ENCODE data around the gene WDR86.
A peak's percentile ranks its signal among the peaks of the same experiment; 100 is the strongest.

The WDR86 gene, protein sequence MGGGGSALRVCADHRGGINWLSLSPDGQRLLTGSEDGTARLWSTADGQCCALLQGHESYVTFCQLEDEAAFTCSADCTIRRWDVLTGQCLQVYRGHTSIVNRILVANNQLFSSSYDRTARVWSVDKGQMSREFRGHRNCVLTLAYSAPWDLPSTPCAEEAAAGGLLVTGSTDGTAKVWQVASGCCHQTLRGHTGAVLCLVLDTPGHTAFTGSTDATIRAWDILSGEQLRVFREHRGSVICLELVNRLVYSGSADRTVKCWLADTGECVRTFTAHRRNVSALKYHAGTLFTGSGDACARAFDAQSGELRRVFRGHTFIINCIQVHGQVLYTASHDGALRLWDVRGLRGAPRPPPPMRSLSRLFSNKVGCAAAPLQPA

GRCh38 chr7:151409667-151410404 lies at the start of gene WDR86:
Gene WDR86 (minus strand): TSS chr7:151410038. CDS start chr7:151409589, 449 bp downstream.
- DNase-seq, result no peak

DNA sequence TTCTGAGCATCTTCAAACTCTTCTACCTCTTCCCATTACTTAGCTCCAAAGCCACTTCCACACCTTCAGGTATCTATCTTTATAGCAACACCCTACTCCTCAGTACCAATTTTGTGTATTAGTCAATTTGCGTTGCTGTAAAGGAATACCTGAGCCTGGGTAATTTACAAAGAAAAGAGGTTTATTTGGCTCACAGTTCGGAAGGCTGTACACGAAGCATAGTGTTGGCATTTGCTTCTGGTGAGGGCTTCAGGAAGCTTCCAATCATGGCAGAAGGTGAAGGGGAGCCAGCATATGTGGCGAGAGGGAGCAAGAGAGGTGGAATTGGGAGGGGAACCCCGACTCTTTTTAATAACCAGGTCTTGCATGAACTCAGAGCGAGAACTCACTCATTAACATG lies 47.7 kb upstream of the WDR86 start:
- DNase-seq, result no peak

GRCh38 chr7:151456782-151457181 lies 46.9 kb upstream of the WDR86 start:
- DNase-seq, result no peak

DNA sequence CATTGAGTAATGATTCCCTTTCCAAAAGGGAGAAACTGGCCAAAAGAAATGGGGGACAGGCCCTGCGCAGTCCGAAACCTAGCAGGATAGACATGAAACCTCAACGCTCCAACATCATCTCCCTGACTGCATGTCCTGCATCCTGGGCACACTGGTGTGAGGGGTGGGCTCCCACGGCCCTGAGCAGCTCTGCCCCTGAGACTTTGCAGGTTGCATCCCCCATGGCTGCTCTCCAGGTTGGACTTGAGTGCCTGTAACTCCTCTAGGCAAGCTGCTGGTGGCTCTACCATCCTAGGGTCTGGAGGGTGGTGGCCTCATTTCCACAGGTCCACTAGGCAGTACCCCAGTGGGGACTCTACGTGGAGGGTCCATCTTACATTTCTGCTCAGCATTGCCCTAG lies 46.4 kb upstream of the WDR86 start:
- no peak for DNase-seq

- DNase-seq, result no peak
Measured at GRCh38 chr7:151455690-151456089, 45.9 kb upstream of the WDR86 start.

GRCh38 chr7:151454932-151455530 lies 45.2 kb upstream of the WDR86 start:
- DNase-seq, result no peak

GRCh38 chr7:151454305-151454704 lies 44.5 kb upstream of the WDR86 start:
- no peak for DNase-seq

- no peak for DNase-seq
Measured at GRCh38 chr7:151453326-151453791, 43.5 kb upstream of the WDR86 start.

DNA sequence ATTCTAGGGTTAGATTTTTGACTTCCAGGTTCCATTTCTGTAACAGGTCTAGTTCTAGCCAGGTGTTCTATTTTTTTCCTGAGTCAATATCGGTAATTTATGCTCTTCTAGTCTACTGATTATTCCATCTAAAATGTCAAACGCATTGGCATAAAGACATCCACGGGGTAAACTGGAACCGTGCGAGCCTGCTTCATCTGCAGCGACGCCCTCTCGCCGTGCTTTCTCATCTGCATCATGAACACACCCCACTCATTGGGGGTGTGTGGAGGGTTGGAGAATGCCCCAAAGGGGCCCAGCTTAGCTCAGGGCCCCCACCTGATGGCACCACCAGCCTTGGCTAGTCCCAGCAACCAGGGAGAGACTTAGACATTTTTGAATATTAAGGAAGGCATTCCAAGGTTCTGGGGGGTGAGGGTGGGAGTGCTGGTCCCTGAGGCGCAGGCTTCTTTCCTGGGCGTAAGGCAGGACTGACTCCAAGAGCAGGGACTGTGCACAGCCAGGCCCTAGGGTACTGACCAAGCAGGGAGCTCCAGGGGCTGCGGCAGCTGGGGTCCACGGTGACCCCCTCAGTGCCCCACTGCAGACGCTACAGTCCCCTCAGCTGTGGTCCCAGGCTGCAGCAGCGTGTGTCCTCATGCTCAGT lies 43.0 kb upstream of the WDR86 start:
- DNase-seq, result no peak

- no peak for DNase-seq
Measured at GRCh38 chr7:151451626-151452571, 42.1 kb upstream of the WDR86 start.

GRCh38 chr7:151451156-151451555 lies 41.3 kb upstream of the WDR86 start:
- no peak for DNase-seq

GRCh38 chr7:151449990-151450389 lies 40.2 kb upstream of the WDR86 start:
- DNase-seq, result no peak

- DNase-seq, result peak; percentile 72
Measured at GRCh38 chr7:151448261-151449252, 38.7 kb upstream of the WDR86 start.

GRCh38 chr7:151447901-151448260 lies 38.0 kb upstream of the WDR86 start:
- no peak for DNase-seq

DNA sequence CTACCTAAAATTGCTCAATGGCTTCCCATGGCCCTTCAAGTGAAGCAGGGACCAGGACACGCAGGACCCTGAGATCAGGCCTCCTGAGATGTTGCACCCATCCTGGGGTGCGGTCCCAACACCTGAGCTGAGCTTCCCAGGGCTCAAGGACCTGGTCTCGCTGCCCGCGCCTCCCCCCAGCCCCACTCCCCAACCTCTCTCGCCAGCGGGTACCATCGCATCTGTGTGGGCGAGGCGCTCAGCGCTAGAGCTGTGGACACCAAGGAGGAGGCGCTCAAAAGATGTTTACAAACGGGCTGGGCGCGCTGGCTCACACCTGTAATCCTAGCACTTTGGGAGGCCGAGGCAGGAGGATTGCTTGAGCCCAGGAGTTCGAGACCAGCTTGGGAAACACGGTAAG lies 37.5 kb upstream of the WDR86 start:
- no peak for DNase-seq

GRCh38 chr7:151446412-151446811 lies 36.6 kb upstream of the WDR86 start:
- no peak for DNase-seq

- no peak for DNase-seq
Measured at GRCh38 chr7:151444632-151445031, 34.8 kb upstream of the WDR86 start.

- DNase-seq, result no peak
Measured at GRCh38 chr7:151442776-151443496, 33.1 kb upstream of the WDR86 start.

DNA sequence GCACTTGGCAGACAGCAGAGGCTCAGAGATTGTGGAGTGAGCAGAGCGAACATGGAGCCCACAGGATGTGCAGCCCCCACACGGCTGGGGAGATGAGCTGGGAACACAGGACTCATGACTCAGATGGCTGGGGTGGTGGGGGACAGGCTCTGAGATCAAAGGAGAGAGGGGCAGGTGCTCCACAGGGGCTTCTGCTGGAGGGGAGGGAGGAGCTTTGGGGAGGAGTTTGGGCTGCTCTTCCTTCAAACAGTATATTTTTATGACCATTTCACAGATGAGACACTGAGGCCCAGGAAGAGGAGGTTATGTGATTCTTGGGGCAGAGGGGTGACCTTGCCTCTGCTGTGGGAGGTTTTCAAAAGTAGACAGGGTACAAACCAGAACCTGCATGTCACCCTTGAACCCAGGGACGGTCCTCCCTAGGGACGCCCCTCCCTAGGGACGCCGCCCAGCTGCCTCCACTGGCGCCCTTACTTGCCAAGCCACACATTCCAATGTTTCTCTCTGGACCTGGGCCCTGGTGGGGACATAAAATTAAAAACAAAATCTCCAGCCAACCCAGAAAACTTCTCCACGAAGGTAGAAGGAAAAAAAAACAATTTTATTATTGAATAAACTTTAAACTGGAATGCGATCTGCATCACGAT lies 31.1 kb upstream of the WDR86 start:
- peak; percentile 33 for DNase-seq
